PC-9 (cell line): ENCODE data around the gene GPR157.
"Not testable (repeated sequence)": the region's sequence is repeated elsewhere in the genome, so short reads cannot be mapped to it uniquely, and the experiment has no call there.

ENCODE experiments used
- CTCF ChIP-seq: fragments of 200-600 bp; sonication (generic); conservative IDR thresholded peaks from 2 replicates; pipeline ENCODE4 v1.6.1; 2017; ENCODE audit warnings: mixed run types, antibody characterized with exemption, mild to moderate bottlenecking, moderate library complexity
- EZH2 ChIP-seq: fragments of 200-600 bp; sonication (generic); IDR thresholded peaks from 2 replicates; pipeline ENCODE4 v1.8.0; 2017; ENCODE audit warnings: antibody characterized with exemption, low read depth

- TF ChIP-seq CTCF, EZH2: not testable (repeated sequence)
These were observed 4.5 kb downstream of the GPR157 start for GRCh38 chr1:9124389-9124788.
